T-helper 2 cell treated with Interferon-gamma antibody and Interleukin-4, amounts not matched to agents 5 μg/mL and 100 μg/mL, for 36 hours (primary cell): ENCODE results near the gene PGS1.
"Not testable (repeated sequence)": the region's sequence is repeated elsewhere in the genome, so short reads cannot be mapped to it uniquely, and the experiment has no call there.

Experiments used
- DNase-seq: peaks from one replicate; pipeline ENCODE4 v3.0.0; 2021; ENCODE audit warnings: low spot score
- H3K27ac Mint-ChIP-seq: one replicate; pipeline ENCODE4 v1.8.0; 2021; ENCODE audit warnings: mild to moderate bottlenecking, mixed read lengths
- H3K27me3 Mint-ChIP-seq: one replicate; pipeline ENCODE4 v1.8.0; 2021; ENCODE audit warnings: low read depth, mixed read lengths
- H3K36me3 Mint-ChIP-seq: one replicate; pipeline ENCODE4 v1.8.0; 2021; ENCODE audit warnings: low read depth, mixed read lengths
- H3K4me1 Mint-ChIP-seq: one replicate; pipeline ENCODE4 v1.8.0; 2021; ENCODE audit warnings: low read depth, mixed read lengths
- H3K4me3 Mint-ChIP-seq: one replicate; pipeline ENCODE4 v1.8.0; 2022; ENCODE audit warnings: mild to moderate bottlenecking, moderate library complexity, mixed read lengths
- H3K9me3 Mint-ChIP-seq: one replicate; pipeline ENCODE4 v1.8.0; 2021; ENCODE audit warnings: mixed read lengths

PGS1 gene, protein sequence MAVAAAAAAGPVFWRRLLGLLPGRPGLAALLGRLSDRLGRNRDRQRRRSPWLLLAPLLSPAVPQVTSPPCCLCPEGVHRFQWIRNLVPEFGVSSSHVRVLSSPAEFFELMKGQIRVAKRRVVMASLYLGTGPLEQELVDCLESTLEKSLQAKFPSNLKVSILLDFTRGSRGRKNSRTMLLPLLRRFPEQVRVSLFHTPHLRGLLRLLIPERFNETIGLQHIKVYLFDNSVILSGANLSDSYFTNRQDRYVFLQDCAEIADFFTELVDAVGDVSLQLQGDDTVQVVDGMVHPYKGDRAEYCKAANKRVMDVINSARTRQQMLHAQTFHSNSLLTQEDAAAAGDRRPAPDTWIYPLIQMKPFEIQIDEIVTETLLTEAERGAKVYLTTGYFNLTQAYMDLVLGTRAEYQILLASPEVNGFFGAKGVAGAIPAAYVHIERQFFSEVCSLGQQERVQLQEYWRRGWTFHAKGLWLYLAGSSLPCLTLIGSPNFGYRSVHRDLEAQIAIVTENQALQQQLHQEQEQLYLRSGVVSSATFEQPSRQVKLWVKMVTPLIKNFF

DNA sequence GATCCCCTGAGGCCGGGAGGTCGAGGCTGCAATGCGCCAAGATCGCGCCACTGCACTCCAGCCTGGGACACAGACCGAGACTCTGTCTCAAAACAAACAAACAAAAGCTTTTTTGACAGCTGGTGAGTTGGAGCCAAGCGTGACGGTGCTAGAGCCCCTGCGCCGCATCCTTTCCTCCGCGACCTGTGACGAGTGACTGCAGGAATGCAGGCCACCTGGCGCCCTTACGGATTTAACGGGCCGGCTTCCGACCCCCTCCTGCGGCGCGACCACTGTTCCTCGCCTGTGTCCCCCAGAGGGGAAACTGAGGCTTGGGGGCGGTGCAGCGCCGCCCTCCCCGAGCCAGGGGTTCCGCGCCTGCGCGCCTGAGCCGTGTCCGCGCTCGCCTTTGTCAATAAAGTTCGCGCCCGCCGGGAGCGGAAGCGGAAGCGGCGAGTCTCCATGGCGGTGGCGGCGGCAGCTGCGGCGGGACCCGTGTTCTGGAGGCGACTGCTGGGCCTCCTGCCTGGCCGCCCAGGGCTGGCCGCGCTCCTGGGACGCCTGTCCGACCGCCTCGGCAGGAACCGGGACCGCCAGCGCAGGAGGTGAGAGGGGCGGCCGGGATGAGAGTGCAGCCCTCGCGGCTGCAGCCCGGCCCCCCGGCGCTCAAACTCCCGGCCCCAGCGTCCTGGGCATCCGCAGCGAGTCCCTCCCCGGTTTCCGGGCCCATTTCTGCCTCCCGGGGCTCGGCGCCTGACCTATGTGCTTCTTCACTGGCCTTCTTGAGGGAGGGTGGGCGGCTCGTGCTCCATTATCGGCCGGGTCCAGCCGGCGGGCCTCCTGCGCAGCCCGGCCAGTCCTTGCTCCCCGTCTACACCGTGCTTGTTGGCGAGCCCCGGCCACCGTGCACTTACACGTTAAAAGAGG is at the start of gene PGS1:
PGS1 (plus strand) TSS at position 425 of the 906 bp plus-strand sequence; CDS start at position 442, 17 bp downstream.
- Mint-ChIP-seq H3K9me3 (no peaks in the 10 kb centered on the region), H3K36me3 (peaks cover 23% of the 10 kb centered on the region), H3K27me3 (no peaks in the 10 kb centered on the region), H3K4me3 (peak within 1 kb of the TSS; percentile 92), H3K27ac (peak within 1 kb of the TSS; percentile 88), H3K4me1 (peaks cover 38% of the 10 kb centered on the region)
- DNase-seq: peak; percentile 85

DNA sequence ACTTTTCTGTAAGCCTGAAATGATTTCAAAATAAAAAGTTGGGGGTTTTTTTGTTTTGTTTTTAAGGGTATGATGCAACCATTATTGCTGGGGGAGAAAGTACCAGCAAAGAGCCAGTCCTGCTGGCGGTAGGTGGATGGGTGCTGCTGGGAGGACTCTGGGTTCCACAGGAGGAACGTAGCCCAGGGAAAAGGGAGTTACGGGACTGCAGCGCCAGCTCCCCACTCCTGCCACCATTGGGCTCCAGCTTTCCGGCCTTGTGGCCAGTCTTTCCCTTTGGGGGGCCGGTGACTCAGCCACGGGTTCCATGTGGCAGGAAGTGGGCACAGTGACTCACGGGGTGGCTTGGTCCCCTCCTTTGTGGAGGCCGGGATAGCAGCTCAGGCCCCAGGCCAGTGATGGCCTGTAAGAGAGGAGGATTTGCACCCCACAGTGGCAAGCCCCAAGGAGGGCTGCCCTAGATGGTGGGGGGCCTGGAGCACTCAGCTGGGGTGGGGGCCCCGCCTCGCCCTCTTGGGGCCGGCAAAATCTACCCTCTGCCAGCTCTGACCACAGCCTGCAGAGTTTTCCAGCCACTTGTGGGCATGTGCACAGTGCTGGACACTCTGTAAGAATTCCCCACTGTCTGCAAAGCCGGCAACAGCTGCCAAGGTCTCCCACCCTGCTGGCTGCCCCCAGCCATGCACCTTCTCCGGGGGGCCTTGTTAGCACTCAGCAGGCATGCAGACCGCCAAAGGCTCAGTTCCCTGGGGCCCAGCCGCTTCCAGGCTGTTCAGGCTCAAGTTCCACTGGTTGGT is 49.0 kb upstream of the PGS1 start:
- H3K4me1 Mint-ChIP-seq: peaks cover 26% of the 10 kb centered on the region
- peak overlapping the region; percentile 56 for H3K27ac Mint-ChIP-seq
- no peaks in the 10 kb centered on the region for H3K9me3 Mint-ChIP-seq
- no peak overlapping the region for H3K4me3 Mint-ChIP-seq
- no peak for DNase-seq
- H3K27me3 Mint-ChIP-seq: no peaks in the 10 kb centered on the region
- no peaks in the 10 kb centered on the region for H3K36me3 Mint-ChIP-seq

DNA sequence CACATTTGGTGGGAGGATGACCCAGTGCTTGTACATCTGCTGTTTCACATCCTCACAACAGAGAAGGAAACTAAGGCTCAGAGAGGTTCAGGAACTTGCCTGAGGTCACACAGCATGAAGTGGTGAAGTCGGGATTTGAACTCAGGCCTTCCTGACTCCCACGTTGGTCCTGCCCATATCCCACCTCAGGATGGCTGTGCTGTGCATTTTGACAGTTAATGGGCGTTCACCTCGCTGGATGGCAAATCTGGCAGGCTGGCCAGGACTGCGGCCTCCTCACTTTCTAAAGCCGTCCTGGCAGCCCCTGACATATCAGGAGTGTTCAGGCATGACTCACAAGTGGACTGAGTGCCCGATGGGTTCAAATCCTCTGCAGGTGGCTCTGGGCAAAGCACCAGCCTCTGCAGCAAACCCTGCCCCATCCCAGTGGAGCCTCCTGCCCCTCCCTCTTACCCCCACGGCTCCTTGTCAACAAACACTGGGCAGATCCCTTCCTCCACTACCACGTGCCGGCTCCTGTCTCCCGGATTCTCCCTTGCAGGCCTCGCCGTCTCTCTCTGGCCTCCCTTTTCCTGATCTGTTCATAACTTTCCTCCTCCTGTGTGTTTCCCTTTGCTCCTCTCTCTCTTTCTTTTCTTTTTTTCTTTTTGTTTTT is 47.8 kb upstream of the PGS1 start:
- DNase-seq: no peak
- H3K27ac Mint-ChIP-seq: no peak overlapping the region
- H3K27me3 Mint-ChIP-seq: no peaks in the 10 kb centered on the region
- no peaks in the 10 kb centered on the region for H3K36me3 Mint-ChIP-seq
- peaks cover 23% of the 10 kb centered on the region for H3K4me1 Mint-ChIP-seq
- H3K4me3 Mint-ChIP-seq: no peak overlapping the region
- H3K9me3 Mint-ChIP-seq: no peaks in the 10 kb centered on the region

DNA sequence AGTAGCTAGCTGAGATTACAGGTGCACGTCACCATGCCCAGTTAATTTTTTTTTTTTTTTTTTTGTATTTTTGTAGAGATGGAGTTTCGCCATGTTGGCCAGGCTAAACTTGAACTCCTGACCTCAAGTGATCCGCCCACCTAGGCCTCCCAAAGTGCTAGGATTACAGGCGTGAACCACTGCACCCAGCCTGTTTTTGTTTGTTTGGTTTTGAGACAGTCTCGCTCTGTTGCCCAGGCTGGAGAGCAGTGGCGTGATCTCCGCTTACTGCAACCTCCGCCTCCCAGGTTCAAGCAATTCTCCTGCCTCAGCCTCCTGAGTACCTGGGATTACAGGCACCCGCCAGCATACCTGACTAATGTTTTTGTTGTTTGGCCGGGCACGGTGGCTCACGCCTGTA is 47.1 kb upstream of the PGS1 start:
- H3K27me3 Mint-ChIP-seq, H3K27ac Mint-ChIP-seq: not testable (repeated sequence)

DNA sequence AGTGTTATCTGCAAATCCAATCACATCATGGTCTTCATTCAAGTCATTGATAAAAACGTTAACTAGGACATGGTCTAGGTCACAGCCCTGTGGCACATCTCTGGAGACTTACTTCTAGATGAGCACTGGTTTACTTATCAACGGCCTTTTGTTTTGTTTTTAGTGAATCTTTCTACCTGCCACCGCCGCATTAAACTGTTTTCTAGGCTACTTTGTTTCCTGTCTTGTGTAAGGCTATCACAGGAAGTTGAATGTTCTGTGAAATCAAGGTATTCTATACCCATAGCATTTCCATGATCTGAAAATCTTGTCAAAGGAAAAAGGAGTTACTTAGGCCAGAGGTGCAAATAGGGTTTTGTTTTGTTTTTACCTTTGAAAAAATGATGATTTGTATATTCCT is 45.5 kb upstream of the PGS1 start:
- peak overlapping the region; percentile 81 for H3K27ac Mint-ChIP-seq
- H3K4me3 Mint-ChIP-seq: peak overlapping the region; percentile 21
- H3K4me1 Mint-ChIP-seq: peaks cover 23% of the 10 kb centered on the region
- no peak for DNase-seq
- no peaks in the 10 kb centered on the region for H3K27me3 Mint-ChIP-seq
- H3K36me3 Mint-ChIP-seq: no peaks in the 10 kb centered on the region
- H3K9me3 Mint-ChIP-seq: no peaks in the 10 kb centered on the region

More for the DNA sequence above, 47.1 kb upstream of the PGS1 start:
- H3K9me3 Mint-ChIP-seq, H3K4me3 Mint-ChIP-seq, H3K36me3 Mint-ChIP-seq, DNase-seq: not testable (repeated sequence)
- peaks cover 23% of the 10 kb centered on the region for H3K4me1 Mint-ChIP-seq

DNA sequence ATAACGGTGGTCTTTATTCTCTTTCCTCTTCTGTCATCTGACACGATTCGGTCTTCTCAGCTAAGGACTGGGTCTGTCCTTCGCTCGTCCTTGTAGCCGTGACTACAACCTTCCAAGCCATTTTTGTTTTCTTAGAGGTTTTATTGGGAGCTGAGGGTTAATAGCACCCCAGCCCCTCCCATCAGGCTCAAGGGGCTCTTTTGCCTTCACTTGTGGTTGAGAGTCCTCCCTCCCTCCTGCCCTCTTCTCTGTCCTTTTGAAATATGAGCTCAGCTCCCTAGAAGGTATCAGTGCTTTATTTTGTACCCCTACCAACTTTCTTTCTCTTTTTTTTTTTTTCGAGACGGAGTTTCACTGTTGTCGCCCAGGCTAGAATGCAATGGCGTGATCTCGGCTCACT is 43.2 kb upstream of the PGS1 start:
- no peak overlapping the region for H3K27ac Mint-ChIP-seq
- no peaks in the 10 kb centered on the region for H3K9me3 Mint-ChIP-seq
- DNase-seq: no peak
- no peak overlapping the region for H3K4me3 Mint-ChIP-seq
- H3K4me1 Mint-ChIP-seq: peaks cover 25% of the 10 kb centered on the region
- no peaks in the 10 kb centered on the region for H3K36me3 Mint-ChIP-seq
- H3K27me3 Mint-ChIP-seq: no peaks in the 10 kb centered on the region

DNA sequence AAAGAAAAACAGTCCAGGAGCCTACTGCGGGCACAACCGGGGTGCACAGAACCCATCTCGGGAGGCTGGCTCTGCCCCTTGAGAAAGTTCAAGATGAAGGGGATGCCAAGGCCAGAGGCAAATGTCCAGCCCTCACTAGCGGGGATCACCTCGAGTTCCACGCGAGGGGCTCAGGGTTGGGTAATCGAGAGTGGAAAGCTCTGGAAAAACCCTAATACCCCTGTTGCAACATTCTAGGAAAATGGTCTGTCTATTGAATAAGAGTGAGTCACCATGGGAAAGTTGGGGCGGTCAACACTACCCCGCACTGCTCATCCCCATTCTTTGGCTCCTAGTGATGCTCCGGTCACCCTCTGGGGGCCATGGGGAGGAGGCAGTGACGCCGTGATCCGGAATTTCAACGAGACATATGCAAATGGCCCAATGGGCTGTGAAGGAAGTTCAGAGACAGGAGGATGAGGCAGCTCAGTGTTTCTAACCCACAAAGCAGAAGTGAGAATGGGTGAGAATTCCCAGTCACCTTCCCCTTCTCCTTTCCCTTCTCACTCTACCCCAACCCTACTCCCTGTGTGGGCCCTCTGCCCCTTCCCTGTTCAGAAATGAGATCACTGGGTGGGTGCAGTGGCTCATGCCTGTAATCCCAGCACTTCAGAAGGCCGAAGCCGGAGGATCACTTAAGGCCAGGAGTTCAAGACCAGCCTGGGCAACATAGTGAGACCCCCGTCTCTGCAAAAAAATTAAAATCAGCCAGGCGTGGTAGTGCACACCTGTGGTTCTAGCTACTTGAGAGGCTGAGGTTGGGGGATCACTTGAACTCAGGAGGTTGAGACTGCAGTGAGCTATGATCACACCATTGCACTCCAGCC is 41.0 kb upstream of the PGS1 start:
- no peak overlapping the region for H3K4me3 Mint-ChIP-seq
- H3K36me3 Mint-ChIP-seq: no peaks in the 10 kb centered on the region
- peaks cover 2% of the 10 kb centered on the region for H3K27me3 Mint-ChIP-seq
- H3K4me1 Mint-ChIP-seq: peaks cover 23% of the 10 kb centered on the region
- H3K27ac Mint-ChIP-seq: no peak overlapping the region
- no peak for DNase-seq
- no peaks in the 10 kb centered on the region for H3K9me3 Mint-ChIP-seq

DNA sequence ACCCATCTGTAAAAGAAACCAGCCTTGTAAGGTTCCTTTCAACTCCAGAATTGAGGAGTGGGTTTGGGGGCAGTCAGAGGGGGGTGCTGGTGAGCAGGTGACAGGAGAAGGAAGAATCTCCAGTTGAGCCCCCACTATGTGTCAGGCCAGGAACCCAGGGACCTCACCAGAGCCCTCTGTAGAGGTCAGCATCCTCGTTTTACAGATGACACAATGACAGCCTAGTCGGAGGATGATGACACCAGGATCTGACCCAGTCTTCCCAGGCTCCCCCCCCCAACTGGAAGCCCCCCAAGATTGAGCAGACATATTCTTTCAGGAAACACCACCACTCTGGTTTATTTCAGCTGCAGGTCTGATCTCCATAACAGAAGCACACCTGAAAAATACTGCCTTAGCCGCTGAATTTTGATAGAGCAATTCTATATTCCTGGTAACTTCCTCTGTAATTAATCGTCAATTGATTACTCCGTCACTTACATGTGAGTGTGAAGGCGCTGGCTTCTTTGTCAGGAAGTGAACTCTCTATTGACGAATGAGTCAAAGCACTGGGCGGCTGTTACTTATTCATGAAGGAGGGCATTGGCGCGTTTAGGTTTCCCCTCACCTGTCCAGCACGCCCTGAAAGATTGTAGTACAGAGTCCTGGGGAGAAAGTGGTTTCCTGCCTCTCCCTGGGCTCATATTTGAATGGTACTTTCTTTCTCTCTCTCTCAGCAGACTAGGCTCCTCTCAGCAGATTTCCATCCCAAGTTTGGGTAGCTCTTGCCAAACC is 39.8 kb upstream of the PGS1 start:
- H3K27ac Mint-ChIP-seq: peak overlapping the region; percentile 24
- no peaks in the 10 kb centered on the region for H3K9me3 Mint-ChIP-seq
- peaks cover 25% of the 10 kb centered on the region for H3K4me1 Mint-ChIP-seq
- H3K36me3 Mint-ChIP-seq: no peaks in the 10 kb centered on the region
- DNase-seq: no peak
- H3K27me3 Mint-ChIP-seq: peaks cover 2% of the 10 kb centered on the region
- no peak overlapping the region for H3K4me3 Mint-ChIP-seq

DNA sequence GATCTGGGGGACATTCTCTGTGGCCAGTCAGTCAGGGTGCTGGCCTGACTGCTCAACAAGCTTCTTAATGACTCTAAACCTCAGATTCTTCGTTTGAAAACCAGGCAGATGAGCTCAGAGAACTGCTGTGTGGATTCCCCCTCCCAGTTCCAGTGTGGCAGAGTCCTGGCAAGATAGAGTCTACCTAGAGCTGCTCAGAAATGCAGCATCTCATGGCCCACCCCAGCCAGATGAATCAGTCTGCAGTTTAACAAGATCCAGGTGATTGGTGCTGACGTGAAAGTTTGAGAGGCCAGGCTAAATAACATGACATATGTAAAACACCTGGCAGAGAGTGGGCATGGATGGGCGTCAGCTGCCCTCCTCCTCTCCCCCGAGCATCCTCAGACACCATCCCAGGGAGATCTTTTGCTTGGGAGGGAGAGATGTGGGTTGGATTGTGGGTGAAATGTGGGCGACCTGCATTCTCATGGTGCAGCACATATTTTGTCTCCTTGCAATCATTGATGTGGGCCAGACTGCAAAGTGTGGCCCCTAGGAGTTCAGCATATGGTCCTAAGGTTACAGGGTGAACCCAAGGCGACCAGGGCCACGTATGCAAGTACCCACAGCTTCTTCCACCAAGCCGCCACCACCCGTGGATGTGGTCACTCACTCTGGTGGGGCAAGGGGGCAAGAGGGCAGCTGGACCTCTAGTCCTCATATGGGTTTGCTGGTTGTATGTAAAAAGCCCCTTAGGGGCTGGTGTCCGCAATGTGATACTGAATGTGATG is 38.1 kb upstream of the PGS1 start:
- Mint-ChIP-seq H3K27ac (no peak overlapping the region), H3K4me1 (peaks cover 33% of the 10 kb centered on the region), H3K9me3 (no peaks in the 10 kb centered on the region), H3K27me3 (peaks cover 2% of the 10 kb centered on the region), H3K4me3 (peak overlapping the region; percentile 73), H3K36me3 (no peaks in the 10 kb centered on the region)
- no peak for DNase-seq

DNA sequence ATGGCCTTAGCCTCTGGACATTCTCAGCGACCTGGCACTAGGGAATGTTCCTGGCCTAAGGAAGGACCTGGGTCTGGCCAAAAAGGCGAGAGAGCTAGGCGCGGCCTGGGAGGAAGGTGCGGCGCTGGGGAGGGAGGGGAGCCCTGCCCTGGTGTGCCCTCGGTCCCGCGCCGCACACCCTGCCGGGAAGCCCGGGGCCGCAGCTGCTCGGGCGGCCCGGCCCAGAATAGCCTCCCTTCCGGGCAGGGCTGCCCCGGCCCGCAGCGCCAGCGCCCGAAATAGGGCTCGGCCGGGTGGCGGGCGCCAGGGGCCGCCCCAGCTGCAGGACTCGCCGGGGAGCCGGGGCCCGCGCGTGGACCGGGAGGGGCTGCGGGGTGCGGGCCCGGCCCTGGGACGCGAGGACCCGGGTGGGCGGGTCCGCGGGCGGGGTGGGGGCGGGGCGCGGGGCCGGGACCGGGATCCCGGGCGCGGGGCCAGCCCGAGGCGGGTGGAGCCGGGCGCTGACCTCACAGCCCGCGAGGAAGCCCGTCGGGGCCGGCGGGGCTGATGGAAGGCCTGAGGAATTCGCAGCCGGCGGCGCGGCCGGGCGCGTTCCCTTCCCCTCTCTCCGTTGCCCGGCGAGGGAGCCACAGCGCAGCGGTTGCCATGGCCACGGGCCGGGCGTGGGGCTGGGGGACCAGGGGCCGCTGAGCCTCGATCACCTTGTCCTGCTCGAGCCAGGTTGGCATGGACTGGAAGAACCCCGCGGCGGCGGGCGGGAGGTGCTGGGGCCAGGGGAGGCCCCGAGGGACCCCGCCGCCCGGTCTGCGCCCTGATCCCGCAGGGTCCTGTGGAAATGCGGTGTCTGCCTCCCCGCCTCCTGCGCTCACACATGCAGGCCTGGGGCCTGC is 36.6 kb upstream of the PGS1 start:
- Mint-ChIP-seq H3K4me3 (no peak overlapping the region), H3K27ac (no peak overlapping the region), H3K27me3 (peaks cover 2% of the 10 kb centered on the region), H3K4me1 (peaks cover 35% of the 10 kb centered on the region), H3K36me3 (no peaks in the 10 kb centered on the region), H3K9me3 (no peaks in the 10 kb centered on the region)
- no peak for DNase-seq
